Liver (tissue), 9 donors: Measurements from ENCODE around the gene SLC26A1. TPM values are rescaled to one million over a fixed set of nuclear protein-coding genes. Genes with fewer than 3 reads are reported as not detected.

ENCODE experiments used
- DNase-seq: peaks from one replicate; pipeline ENCODE4 v3.0.0-alpha.2; 2017; ENCODE audit warnings: low spot score
- H3K27ac ChIP-seq, 2 donors: one replicate each; pipeline ENCODE4 v1.7.0; 2013; ENCODE audit warnings: inconsistent platforms in 2 of 2, low read length in 2 of 2, control low read depth in 1 of 2, low read depth in 1 of 2, mild to moderate bottlenecking in 1 of 2
- H3K27me3 ChIP-seq, 4 donors: one replicate each; pipeline versions ENCODE4 v1.6.1 to v1.7.0; 2013; ENCODE audit warnings: low read length in 3 of 4, inconsistent platforms in 1 of 4, mild to moderate bottlenecking in 1 of 4, moderate library complexity in 1 of 4; ENCODE audit not compliant: control insufficient read depth in 4 of 4, insufficient read depth in 4 of 4
- H3K36me3 ChIP-seq, 4 donors: one replicate each; pipeline versions ENCODE4 v1.6.1 to v1.7.0; 2013; ENCODE audit warnings: low read length in 3 of 4, mild to moderate bottlenecking in 3 of 4, low read depth in 1 of 4, moderate library complexity in 1 of 4; ENCODE audit not compliant: control insufficient read depth in 4 of 4, insufficient read depth in 3 of 4
- H3K4me1 ChIP-seq, 4 donors: one replicate each; pipeline versions ENCODE4 v1.6.1 to v1.7.0; 2013; ENCODE audit warnings: low read length in 3 of 4, mild to moderate bottlenecking in 3 of 4, moderate library complexity in 1 of 4; ENCODE audit not compliant: control insufficient read depth in 4 of 4, insufficient read depth in 4 of 4
- H3K4me3 ChIP-seq, 3 donors: one replicate each; pipeline versions ENCODE4 v1.6.1 to v1.7.0; 2013; ENCODE audit warnings: low read length in 3 of 3, control low read depth in 1 of 3, low read depth in 1 of 3, mild to moderate bottlenecking in 1 of 3
- H3K9ac ChIP-seq, 2 donors: one replicate each; pipeline ENCODE4 v1.7.0; 2013; ENCODE audit warnings: low read length in 2 of 2, mild to moderate bottlenecking in 2 of 2, moderate library complexity in 2 of 2, control low read depth in 1 of 2, low read depth in 1 of 2
- H3K9me3 ChIP-seq, 4 donors: one replicate each; pipeline versions ENCODE4 v1.6.1 to v1.7.0; 2013; ENCODE audit warnings: low read length in 3 of 4; ENCODE audit not compliant: control insufficient read depth in 4 of 4
- CTCF ChIP-seq: fragments of 150-350 bp; IDR thresholded peaks from 2 replicates; pipeline ENCODE4 v1.5.1; 2017; ENCODE audit warnings: improper control_type of control experiment, low read depth, low read length; ENCODE audit not compliant: missing input control
- EGR1 ChIP-seq, 2 donors: IDR thresholded peaks; 2 replicates each; pipeline ENCODE4 v1.6.1; 2016 to 2018; ENCODE audit warnings: antibody characterized with exemption in 2 of 2, low read depth in 2 of 2
- JUND ChIP-seq, 2 donors: IDR thresholded peaks; 2 replicates each; pipeline ENCODE4 v1.6.1; 2016; ENCODE audit warnings: antibody characterized with exemption in 2 of 2
- MAX ChIP-seq: IDR thresholded peaks from 2 replicates; pipeline ENCODE4 v1.6.1; 2016; ENCODE audit warnings: antibody characterized with exemption
- NR2F2 ChIP-seq: IDR thresholded peaks from 2 replicates; pipeline ENCODE4 v1.6.1; 2016; ENCODE audit warnings: antibody characterized with exemption
- RAD21 ChIP-seq, 2 donors: IDR thresholded peaks; 2 replicates each; pipeline ENCODE4 v1.6.1; 2016; ENCODE audit warnings: antibody characterized with exemption in 2 of 2, mild to moderate bottlenecking in 2 of 2
- RXRA ChIP-seq, 2 donors: IDR thresholded peaks; 2 replicates each; pipeline ENCODE4 v1.6.1; 2017 to 2018; ENCODE audit warnings: antibody characterized with exemption in 2 of 2, mild to moderate bottlenecking in 1 of 2
- SP1 ChIP-seq: IDR thresholded peaks from 2 replicates; pipeline ENCODE4 v1.6.1; 2018; ENCODE audit warnings: antibody characterized with exemption, mild to moderate bottlenecking
- TAF1 ChIP-seq: conservative IDR thresholded peaks from 2 replicates; pipeline ENCODE4 v1.6.1; 2016; ENCODE audit warnings: antibody characterized with exemption, mild to moderate bottlenecking
- WGBS: extraction: QIAGEN DNeasy Blood & Tissue Kit; methylation state at CpG from one replicate; pipeline ENCODE4 v1.1.7; 2013; 5-methylcytosine and 5-hydroxymethylcytosine counted together
- polyA plus RNA-seq, 2 donors: library from polyadenylated mRNA; stranded (reverse) in 1 of 2; unstranded in 1 of 2; fragments of 200-250 nt in 1 of 2; fragments of >200 nt in 1 of 2; fragmentation: Nextera tagmentation in 1 of 2; extraction: Ambion mirVana in 1 of 2; gene quantifications; one replicate each; pipeline versions ENCODE4 v1.2.1 to v1.2.3, GENCODE V29; 2013 to 2015
- total RNA-seq, 2 donors: library from RNA; depleted of rRNA; stranded (reverse); fragments of >200 nt; gene quantifications; one replicate each; pipeline ENCODE4 v1.2.3, GENCODE V29; 2014
- donor health status: healthy.
- donor health status: healthy.
- donor health status: healthy.
- donor health status: healthy.
- donor health status: healthy.

Gene SLC26A1
- total and polyA plus RNA-seq, 4 donors, result 5.1 to 41.0 (median 26.3) TPM

- peak; percentile 91 for DNase-seq
- peaks cover 22 to 35% (median 31%) of the 10 kb centered on the region in 4 donors for H3K4me1 ChIP-seq
- peaks cover 0 to 5% (median 0%) of the 10 kb centered on the region in 4 donors for H3K36me3 ChIP-seq
- peak within 1 kb of the TSS; percentile 41 to 94 (median 75) for H3K4me3 ChIP-seq
- no peak within 1 kb of the TSS for H3K9ac ChIP-seq
- TF ChIP-seq MAX (no peak), TAF1 (no peak), NR2F2 (no peak), EGR1 (IDR thresholded peaks at IDR 0.05; ENCODE audit: low read depth in 2 of 2) (peak in 1 of 2 donors; percentile 55)
- H3K27ac ChIP-seq, result peak within 1 kb of the TSS; percentile 50 to 61
- 1% methylated on average over 89 of the region's 89 CpGs for WGBS
- no peaks in the 10 kb centered on the region for H3K27me3 ChIP-seq
- H3K9me3 ChIP-seq, result no peaks in the 10 kb centered on the region
Measured at GRCh38 chr4:1011022-1011665, 17.9 kb upstream of the SLC26A1 start, which contains the start of gene FGFRL1. Gene FGFRL1 (plus strand): TSS chr4:1011626. CDS start chr4:1012486, 860 bp downstream.

GRCh38 chr4:1010395-1011021 is 17.3 kb upstream of the SLC26A1 start:
- 5% methylated on average over 36 of the region's 36 CpGs for WGBS
- peak overlapping the region; percentile 50 to 64 for H3K27ac ChIP-seq
- H3K27me3 ChIP-seq, result no peaks in the 10 kb centered on the region
- peak overlapping the region in 2 of 3 donors; percentile 75 to 94 for H3K4me3 ChIP-seq
- TF ChIP-seq SP1 (peak; percentile 11), JUND (IDR thresholded peaks at IDR 0.05) (no peak)
- peaks cover 22 to 35% (median 31%) of the 10 kb centered on the region in 4 donors for H3K4me1 ChIP-seq
- H3K36me3 ChIP-seq, result peaks cover 0 to 5% (median 0%) of the 10 kb centered on the region in 4 donors
- DNase-seq, result no peak
- H3K9me3 ChIP-seq, result no peaks in the 10 kb centered on the region
- H3K9ac ChIP-seq, result no peak overlapping the region

GRCh38 chr4:1009542-1010394 is 16.6 kb upstream of the SLC26A1 start:
- WGBS, result 1% methylated on average over 105 of the region's 109 CpGs
- peaks cover 22 to 35% (median 31%) of the 10 kb centered on the region in 4 donors for H3K4me1 ChIP-seq
- peak overlapping the region; percentile 63 to 75 (median 68) for H3K4me3 ChIP-seq
- peak overlapping the region; percentile 50 to 64 for H3K27ac ChIP-seq
- peak overlapping the region in 1 of 2 donors; percentile 38 for H3K9ac ChIP-seq
- H3K27me3 ChIP-seq, result no peaks in the 10 kb centered on the region
- DNase-seq, result peak; percentile 82
- TF ChIP-seq CTCF (peak; percentile 20), RAD21 (IDR thresholded peaks at IDR 0.05) (no peak), RXRA (IDR thresholded peaks at IDR 0.05) (no peak)
- H3K9me3 ChIP-seq, result no peaks in the 10 kb centered on the region
- H3K36me3 ChIP-seq, result peaks cover 0 to 4% (median 0%) of the 10 kb centered on the region in 4 donors
